ENCODE measurements around the gene ITPR1. TPM values are rescaled to one million over a fixed set of nuclear protein-coding genes. Genes with fewer than 3 reads are reported as not detected.

ITPR1 gene
- total RNA-seq, 4 donors from 2014 or later, result 15.3 to 50.2 (median 28.7) TPM

GRCh38 chr3:4816306-4816705 lies 323.2 kb downstream of the ITPR1 start:
- H3K9me3 ChIP-seq, result no peaks in the 10 kb centered on the region
- H3K27me3 ChIP-seq, result no peaks in the 10 kb centered on the region
- intact Hi-C loops (cut with DNase I; ENCODE audit: low total_unique reads), result no loop called here
- WGBS, 2 donors (ENCODE audit: low coverage in 1 of 2), result 60 to 95% methylated on average over 1 to 7 of the region's 7 CpGs
- H3K36me3 ChIP-seq, result no peaks in the 10 kb centered on the region
- H3K4me1 ChIP-seq, result no peaks in the 10 kb centered on the region
- no peak overlapping the region for H3K27ac ChIP-seq
- no peak overlapping the region for H3K4me3 ChIP-seq
- TF ChIP-seq EP300 (IDR thresholded peaks at IDR 0.05; ENCODE audit: low read depth) (no peak), POLR2A (IDR thresholded peaks at IDR 0.05) (no peak), POLR2AphosphoS5 (IDR thresholded peaks at IDR 0.05) (no peak)
- TF ChIP-seq, protein P1, sequence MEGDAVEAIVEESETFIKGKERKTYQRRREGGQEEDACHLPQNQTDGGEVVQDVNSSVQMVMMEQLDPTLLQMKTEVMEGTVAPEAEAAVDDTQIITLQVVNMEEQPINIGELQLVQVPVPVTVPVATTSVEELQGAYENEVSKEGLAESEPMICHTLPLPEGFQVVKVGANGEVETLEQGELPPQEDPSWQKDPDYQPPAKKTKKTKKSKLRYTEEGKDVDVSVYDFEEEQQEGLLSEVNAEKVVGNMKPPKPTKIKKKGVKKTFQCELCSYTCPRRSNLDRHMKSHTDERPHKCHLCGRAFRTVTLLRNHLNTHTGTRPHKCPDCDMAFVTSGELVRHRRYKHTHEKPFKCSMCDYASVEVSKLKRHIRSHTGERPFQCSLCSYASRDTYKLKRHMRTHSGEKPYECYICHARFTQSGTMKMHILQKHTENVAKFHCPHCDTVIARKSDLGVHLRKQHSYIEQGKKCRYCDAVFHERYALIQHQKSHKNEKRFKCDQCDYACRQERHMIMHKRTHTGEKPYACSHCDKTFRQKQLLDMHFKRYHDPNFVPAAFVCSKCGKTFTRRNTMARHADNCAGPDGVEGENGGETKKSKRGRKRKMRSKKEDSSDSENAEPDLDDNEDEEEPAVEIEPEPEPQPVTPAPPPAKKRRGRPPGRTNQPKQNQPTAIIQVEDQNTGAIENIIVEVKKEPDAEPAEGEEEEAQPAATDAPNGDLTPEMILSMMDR (IDR thresholded peaks at IDR 0.05), result no peak
- in situ Hi-C loops (cut with MboI; ENCODE audit: low pct_ligation_motif_present in 1 of 4, low pct_unique_long_range_greater_than_20kb in 1 of 4, low sequenced_read_pairs in 3 of 4), result no loop called here
- DNase-seq, result no peak

DNA sequence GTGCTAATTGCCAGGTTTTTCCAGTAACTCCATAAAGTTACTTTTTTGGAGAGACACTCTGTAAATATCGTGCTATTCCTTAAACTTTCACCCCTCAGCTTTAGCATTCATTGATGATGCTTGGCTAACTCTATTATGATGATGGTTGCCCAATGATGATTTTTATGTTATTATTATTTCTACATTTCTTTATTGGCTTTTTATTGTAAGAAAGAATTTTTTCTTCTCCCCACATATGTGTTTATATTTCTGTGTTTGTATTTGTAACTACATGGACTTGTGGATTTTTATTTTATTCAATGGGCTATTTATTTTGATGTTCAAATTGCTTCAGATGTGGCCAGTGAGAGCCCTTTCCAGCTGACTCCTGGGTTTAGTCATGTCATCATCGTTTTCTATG lies 323.6 kb downstream of the ITPR1 start:
- intact Hi-C loops (cut with DNase I; ENCODE audit: low total_unique reads), result no loop called here
- no peak for TF ChIP-seq POLR2AphosphoS5 (IDR thresholded peaks at IDR 0.05)
- TF ChIP-seq POLR2A (IDR thresholded peaks at IDR 0.05), result no peak
- TF ChIP-seq EP300 (IDR thresholded peaks at IDR 0.05; ENCODE audit: low read depth), result no peak
- TF ChIP-seq, protein P1 (IDR thresholded peaks at IDR 0.05), result no peak
- Histone ChIP-seq H3K4me1 (no peaks in the 10 kb centered on the region), H3K36me3 (no peaks in the 10 kb centered on the region), H3K4me3 (no peak overlapping the region), H3K27me3 (no peaks in the 10 kb centered on the region), H3K27ac (no peak overlapping the region), H3K9me3 (no peaks in the 10 kb centered on the region)
- in situ Hi-C loops (cut with MboI; ENCODE audit: low pct_ligation_motif_present in 1 of 4, low pct_unique_long_range_greater_than_20kb in 1 of 4, low sequenced_read_pairs in 3 of 4), result no loop called here
- no peak for DNase-seq
- 75 to 83% methylated on average over 1 to 2 of the region's 2 CpGs for WGBS, 2 donors (ENCODE audit: low coverage in 1 of 2)

GRCh38 chr3:4817128-4817527 lies 324.0 kb downstream of the ITPR1 start:
- Histone ChIP-seq H3K27me3 (no peaks in the 10 kb centered on the region), H3K36me3 (no peaks in the 10 kb centered on the region), H3K4me1 (no peaks in the 10 kb centered on the region), H3K4me3 (no peak overlapping the region), H3K27ac (no peak overlapping the region), H3K9me3 (no peaks in the 10 kb centered on the region)
- TF ChIP-seq EP300 (IDR thresholded peaks at IDR 0.05; ENCODE audit: low read depth), result no peak
- no peak for TF ChIP-seq POLR2A (IDR thresholded peaks at IDR 0.05)
- TF ChIP-seq, protein P1 (IDR thresholded peaks at IDR 0.05), result no peak
- no peak for TF ChIP-seq POLR2AphosphoS5 (IDR thresholded peaks at IDR 0.05)
- WGBS, 2 donors (ENCODE audit: low coverage in 1 of 2), result 70 to 95% methylated on average over 2 of the region's 2 CpGs
- in situ Hi-C loops (cut with MboI; ENCODE audit: low pct_ligation_motif_present in 1 of 4, low pct_unique_long_range_greater_than_20kb in 1 of 4, low sequenced_read_pairs in 3 of 4), result no loop called here
- DNase-seq, result no peak
- intact Hi-C loops (cut with DNase I; ENCODE audit: low total_unique reads), result no loop called here

GRCh38 chr3:4818164-4818563 lies 325.0 kb downstream of the ITPR1 start:
- TF ChIP-seq, protein P1 (IDR thresholded peaks at IDR 0.05), result no peak
- TF ChIP-seq POLR2AphosphoS5 (IDR thresholded peaks at IDR 0.05) (no peak), POLR2A (IDR thresholded peaks at IDR 0.05) (no peak)
- DNase-seq, result no peak
- Histone ChIP-seq H3K36me3 (no peaks in the 10 kb centered on the region), H3K27me3 (no peaks in the 10 kb centered on the region), H3K9me3 (no peaks in the 10 kb centered on the region), H3K4me3 (no peak overlapping the region), H3K27ac (no peak overlapping the region), H3K4me1 (no peaks in the 10 kb centered on the region)
- WGBS, 2 donors (ENCODE audit: low coverage in 1 of 2), result 98 to 99% methylated on average over 12 to 13 of the region's 13 CpGs
- intact Hi-C loops (cut with DNase I; ENCODE audit: low total_unique reads) (no loop called here), in situ Hi-C loops (cut with MboI; ENCODE audit: low pct_ligation_motif_present in 1 of 4, low pct_unique_long_range_greater_than_20kb in 1 of 4, low sequenced_read_pairs in 3 of 4) (no loop called here)
